Thyroid gland (tissue), 4 donors: ENCODE results near the gene GAMT. TPM values are rescaled to one million over a fixed set of nuclear protein-coding genes. Genes with fewer than 3 reads are reported as not detected.
A peak's percentile ranks its signal among the peaks of the same experiment; 100 is the strongest.

Experiments
- DNase-seq, 2 donors: peaks; one replicate each; pipeline ENCODE4 v3.0.0-alpha.2; 2019
- H3K27ac ChIP-seq, 3 donors: fragments of 200-600 bp; sonication (generic); 1 replicate in 2 of 3; 2 replicates in 1 of 3; pipeline ENCODE4 v1.5.1; 2016 to 2019; ENCODE audit warnings: mild to moderate bottlenecking in 1 of 3, moderate library complexity in 1 of 3
- H3K27me3 ChIP-seq: fragments of 200-600 bp; sonication (generic); one replicate; pipeline ENCODE4 v1.5.1; 2019
- H3K36me3 ChIP-seq, 2 donors: fragments of 200-600 bp; sonication (generic); one replicate each; pipeline ENCODE4 v1.5.1; 2016 to 2019
- H3K4me1 ChIP-seq, 2 donors: fragments of 200-600 bp; sonication (generic); one replicate each; pipeline ENCODE4 v1.5.1; 2017 to 2019
- H3K4me3 ChIP-seq, 3 donors: fragments of 200-600 bp; sonication (generic); replicated peaks in 1 of 3; 1 replicate in 2 of 3; 2 replicates in 1 of 3; pipeline ENCODE4 v1.5.1; 2016; ENCODE audit warnings: mild to moderate bottlenecking in 1 of 3
- H3K9me3 ChIP-seq: fragments of 200-600 bp; sonication (generic); one replicate; pipeline ENCODE4 v1.5.1; 2017
- POLR2A ChIP-seq, 2 donors: fragments of 450-650 bp; IDR thresholded peaks; one replicate each; pipeline ENCODE4 v1.6.1; 2017; ENCODE audit warnings: antibody characterized with exemption in 2 of 2, mild to moderate bottlenecking in 2 of 2, moderate library complexity in 1 of 2
- WGBS, 2 donors: methylation state at CpG; one replicate each; pipeline ENCODE4 v1.1.5; 2017; 5-methylcytosine and 5-hydroxymethylcytosine counted together
- intact Hi-C: fragments of 100-400 bp; cut with DNase I; formaldehyde crosslinking; loops from one replicate; pipeline ENCODE4 v1.15.1; 2023
- total RNA-seq, 4 donors: library from RNA; depleted of rRNA; stranded (reverse); fragments of >200 nt; gene quantifications; one replicate each; pipeline ENCODE4 v1.2.3, GENCODE V29; 2016
- TF ChIP-seq, protein P1 (sequence below), 6 experiments: fragments of 200-600 bp in 3 of 6; fragments of 450-650 bp in 3 of 6; sonication (generic) in 3 of 6; IDR thresholded peaks; one replicate each; pipeline ENCODE4 v1.5.1; 2016 to 2019; ENCODE audit warnings: antibody characterized with exemption in 6 of 6, mild to moderate bottlenecking in 2 of 6, inconsistent platforms in 1 of 6, moderate library complexity in 1 of 6

GAMT gene
- total RNA-seq, 4 donors from 2014 or later: 22.2 to 39.5 (median 29.1) TPM

DNA sequence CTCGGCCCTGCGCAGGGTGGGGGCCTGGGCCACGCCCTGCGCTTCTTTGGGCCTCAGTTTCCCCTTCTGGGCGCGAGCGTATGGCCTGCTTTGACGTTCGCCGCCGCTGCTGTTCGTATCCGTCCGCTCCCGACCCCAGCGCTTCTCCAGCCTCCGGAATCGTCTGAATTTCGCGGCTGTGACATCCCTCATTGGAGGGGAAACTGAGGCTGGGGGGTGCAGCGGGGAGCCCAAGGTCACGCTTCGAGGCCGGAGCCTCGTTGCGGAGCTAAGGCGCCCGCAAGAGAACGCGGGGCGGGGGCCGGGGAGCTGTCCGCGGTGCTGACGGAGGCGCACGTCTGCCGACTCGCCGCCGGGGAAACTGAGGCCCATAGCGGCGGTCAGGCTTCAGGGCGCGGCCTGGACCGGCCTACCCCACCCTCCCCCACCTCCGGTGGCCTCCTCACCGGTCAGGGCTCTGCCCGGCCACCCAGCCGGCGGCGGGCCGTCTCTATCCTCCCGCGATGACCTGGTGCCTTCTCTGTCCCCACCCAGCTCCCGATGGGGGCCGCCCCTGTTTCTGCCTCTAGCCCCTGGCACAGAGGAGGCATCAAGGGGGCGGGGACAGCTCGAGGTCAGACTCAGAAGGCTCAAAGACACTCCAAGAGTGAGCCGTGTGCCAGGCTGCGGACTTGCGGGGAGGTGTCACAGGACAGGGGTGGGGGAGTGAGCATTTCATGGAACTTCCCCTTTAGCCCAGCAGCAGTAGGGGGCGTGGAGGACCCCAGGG is 45.6 kb upstream of the GAMT start:
- Histone ChIP-seq H3K27ac (no peak overlapping the region), H3K27me3 (peaks cover 47% of the 10 kb centered on the region), H3K36me3 (peaks cover 3 to 5% of the 10 kb centered on the region in 2 donors), H3K4me3 (no peak overlapping the region), H3K4me1 (peaks cover 6 to 24% of the 10 kb centered on the region in 2 donors), H3K9me3 (no peaks in the 10 kb centered on the region)
- intact Hi-C loops: no loop called here
- no peak for DNase-seq
- TF ChIP-seq, protein P1, sequence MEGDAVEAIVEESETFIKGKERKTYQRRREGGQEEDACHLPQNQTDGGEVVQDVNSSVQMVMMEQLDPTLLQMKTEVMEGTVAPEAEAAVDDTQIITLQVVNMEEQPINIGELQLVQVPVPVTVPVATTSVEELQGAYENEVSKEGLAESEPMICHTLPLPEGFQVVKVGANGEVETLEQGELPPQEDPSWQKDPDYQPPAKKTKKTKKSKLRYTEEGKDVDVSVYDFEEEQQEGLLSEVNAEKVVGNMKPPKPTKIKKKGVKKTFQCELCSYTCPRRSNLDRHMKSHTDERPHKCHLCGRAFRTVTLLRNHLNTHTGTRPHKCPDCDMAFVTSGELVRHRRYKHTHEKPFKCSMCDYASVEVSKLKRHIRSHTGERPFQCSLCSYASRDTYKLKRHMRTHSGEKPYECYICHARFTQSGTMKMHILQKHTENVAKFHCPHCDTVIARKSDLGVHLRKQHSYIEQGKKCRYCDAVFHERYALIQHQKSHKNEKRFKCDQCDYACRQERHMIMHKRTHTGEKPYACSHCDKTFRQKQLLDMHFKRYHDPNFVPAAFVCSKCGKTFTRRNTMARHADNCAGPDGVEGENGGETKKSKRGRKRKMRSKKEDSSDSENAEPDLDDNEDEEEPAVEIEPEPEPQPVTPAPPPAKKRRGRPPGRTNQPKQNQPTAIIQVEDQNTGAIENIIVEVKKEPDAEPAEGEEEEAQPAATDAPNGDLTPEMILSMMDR (IDR thresholded peaks at IDR 0.05): no peak
- no peak for TF ChIP-seq POLR2A (IDR thresholded peaks at IDR 0.05)
- 11 to 29% methylated on average over 4 to 8 of the region's 63 CpGs for WGBS, 2 donors

DNA sequence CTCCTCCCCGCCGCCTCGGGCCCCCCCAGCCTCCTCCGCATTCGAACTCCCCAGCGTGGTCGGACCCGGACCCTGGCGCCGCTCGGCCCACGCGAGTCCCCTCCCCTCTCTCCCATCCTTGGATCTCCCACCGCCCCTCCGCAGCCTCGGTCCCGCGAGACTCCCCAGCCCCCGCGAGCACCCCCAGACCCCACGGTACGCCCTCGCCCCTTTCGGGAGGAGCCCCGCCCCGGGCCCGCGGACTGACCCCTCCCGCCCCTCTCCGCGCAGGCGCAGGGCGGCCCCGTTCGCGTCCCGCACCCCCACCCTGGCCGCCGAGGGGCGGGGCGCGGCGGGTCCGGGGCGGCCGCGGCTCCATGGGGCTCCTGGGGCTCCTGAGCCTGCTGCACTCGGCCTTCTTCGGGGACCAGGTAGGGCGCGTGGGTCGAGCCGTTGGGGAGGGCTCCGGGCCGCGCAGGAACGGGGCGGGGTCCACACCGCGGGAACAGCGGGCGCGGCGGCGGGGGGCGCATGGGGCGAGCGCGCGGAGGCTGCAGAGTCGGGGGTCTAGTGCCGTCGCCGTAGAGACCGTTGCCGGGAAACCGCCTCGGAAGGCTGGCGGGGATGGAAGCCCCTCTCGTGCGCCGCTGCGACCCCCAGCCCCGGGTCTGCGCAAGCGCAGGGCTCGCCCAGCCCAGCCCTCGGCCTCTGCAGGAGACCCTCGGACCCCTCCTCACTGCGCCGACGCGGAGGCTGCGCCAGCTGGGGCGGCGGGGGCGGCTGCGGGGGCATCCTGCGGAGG is 44.8 kb upstream of the GAMT start:
- Histone ChIP-seq H3K4me3 (peak overlapping the region in 1 of 3 donors; percentile 17), H3K9me3 (no peaks in the 10 kb centered on the region), H3K27ac (no peak overlapping the region), H3K36me3 (peaks cover 10 to 11% of the 10 kb centered on the region in 2 donors), H3K4me1 (peaks cover 6 to 24% of the 10 kb centered on the region in 2 donors), H3K27me3 (peaks cover 40% of the 10 kb centered on the region)
- DNase-seq: no peak
- intact Hi-C loops: no loop called here
- 3% methylated on average over 6 of the region's 99 CpGs; no CpG with 5 or more reads in 1 of the 2 donors for WGBS, 2 donors
- TF ChIP-seq, protein P1 (IDR thresholded peaks at IDR 0.05): no peak
- TF ChIP-seq POLR2A (IDR thresholded peaks at IDR 0.05): no peak

DNA sequence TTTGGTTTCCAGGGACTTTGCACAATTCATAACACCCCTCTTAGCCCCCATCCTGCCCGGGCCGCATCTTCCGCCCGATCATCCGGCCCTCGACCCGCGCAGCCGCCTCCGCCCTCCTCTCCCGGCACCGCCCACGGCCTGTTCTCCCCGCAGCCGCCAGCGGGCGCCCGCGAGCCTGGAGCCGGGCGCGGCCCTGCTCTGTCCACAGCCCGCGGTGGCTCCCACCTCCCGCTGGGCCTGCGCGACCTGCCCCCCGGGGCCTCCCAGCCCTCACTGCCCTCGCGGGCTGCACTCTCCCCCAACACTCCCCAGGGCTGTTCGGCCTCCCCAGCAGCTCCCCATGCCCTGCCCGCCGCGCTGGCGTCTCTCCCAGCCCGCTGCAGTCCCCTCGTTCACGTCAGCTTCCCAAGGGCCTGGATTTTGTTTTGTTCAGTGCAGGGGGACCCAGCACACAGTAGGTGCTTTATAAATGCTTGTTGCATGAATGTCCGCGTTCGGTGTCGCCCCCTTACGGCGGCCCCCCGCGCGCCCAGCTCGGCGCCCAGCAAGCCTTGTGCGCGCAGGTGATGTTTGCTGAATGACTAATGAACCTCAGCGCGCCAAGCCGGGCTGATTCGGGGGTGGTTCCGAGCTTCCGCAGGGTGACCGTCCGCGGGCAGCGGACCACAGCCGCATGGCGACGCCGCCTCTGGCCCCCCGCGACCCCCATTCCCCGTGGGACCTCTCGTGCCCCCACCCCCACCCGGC is 44.0 kb upstream of the GAMT start:
- intact Hi-C loops: no loop called here
- Histone ChIP-seq H3K36me3 (peaks cover 18 to 19% of the 10 kb centered on the region in 2 donors), H3K4me3 (peak overlapping the region in 1 of 3 donors; percentile 24), H3K27me3 (peaks cover 35% of the 10 kb centered on the region), H3K27ac (no peak overlapping the region), H3K9me3 (no peaks in the 10 kb centered on the region), H3K4me1 (peaks cover 6 to 25% of the 10 kb centered on the region in 2 donors)
- peak; percentile 54 to 62 for DNase-seq
- 2 to 3% methylated on average over 10 to 18 of the region's 70 CpGs for WGBS, 2 donors
- TF ChIP-seq, protein P1 (IDR thresholded peaks at IDR 0.05): peak; percentile 31 to 98 (median 86)
- no peak for TF ChIP-seq POLR2A (IDR thresholded peaks at IDR 0.05)

DNA sequence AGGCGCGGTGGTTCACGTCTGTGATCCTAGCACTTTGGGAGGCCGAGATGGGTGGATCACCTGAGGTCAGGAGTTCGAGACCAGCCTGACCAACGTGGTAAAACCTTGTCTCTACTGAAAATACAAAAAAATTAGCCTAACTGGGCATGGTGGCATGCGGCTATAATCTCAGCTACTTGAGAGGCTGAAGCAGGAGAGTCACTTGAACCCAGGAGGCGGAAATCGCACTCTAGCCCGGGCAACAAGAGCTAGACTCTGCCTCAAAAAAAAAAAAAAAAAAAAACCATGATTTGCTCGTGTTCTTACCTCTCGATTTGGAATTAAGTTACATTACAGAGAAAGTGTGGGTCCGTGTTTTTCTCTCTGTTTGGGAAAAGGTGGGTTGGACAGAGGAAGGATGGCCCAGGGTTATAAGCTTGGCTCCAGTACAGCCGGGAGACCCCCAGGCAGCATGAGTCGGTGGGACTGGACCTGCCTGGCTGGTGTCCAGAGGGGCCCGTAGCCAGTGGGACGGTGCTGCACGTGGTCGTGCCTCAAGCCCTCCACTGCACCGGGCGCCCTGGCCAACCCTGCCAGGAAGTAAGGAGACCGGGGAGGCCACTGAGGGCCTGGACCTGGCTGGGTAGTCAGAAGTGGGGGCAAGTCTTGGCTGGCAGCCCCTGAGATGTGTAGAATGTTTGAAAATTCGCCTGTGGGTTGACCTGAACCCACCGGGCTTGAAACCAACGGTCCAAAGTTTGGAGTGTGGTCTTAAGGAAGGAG is 40.5 kb upstream of the GAMT start:
- WGBS, 2 donors: 92 to 93% methylated on average over 23 to 25 of the region's 25 CpGs
- no peak for DNase-seq
- intact Hi-C loops: no loop called here
- Histone ChIP-seq H3K4me1 (peaks cover 16 to 39% of the 10 kb centered on the region in 2 donors), H3K36me3 (peaks cover 26 to 28% of the 10 kb centered on the region in 2 donors), H3K9me3 (no peaks in the 10 kb centered on the region), H3K27ac (no peak overlapping the region), H3K27me3 (peaks cover 12% of the 10 kb centered on the region), H3K4me3 (no peak overlapping the region)
- TF ChIP-seq, protein P1 (IDR thresholded peaks at IDR 0.05): no peak
- no peak for TF ChIP-seq POLR2A (IDR thresholded peaks at IDR 0.05)
